D721Med (cell line): ENCODE results near the gene RCVRN.

Experiments
- DNase-seq: peaks from one replicate; pipeline ENCODE4 v3.0.0; 2011; ENCODE audit warnings: low spot score; ENCODE audit not compliant: insufficient read length
- FAIRE-seq: peaks from 2 replicates; lab custom pipeline; 2011; peaks lifted over from hg19 to GRCh38; lab: Jason Lieb, UNC
- TF ChIP-seq, protein P1 (sequence below): IDR thresholded peaks from 2 replicates; pipeline ENCODE4 v1.5.1; 2012; ENCODE audit warnings: mild to moderate bottlenecking, control low read depth; ENCODE audit not compliant: insufficient read depth; ENCODE audit errors: missing control alignments

The RCVRN gene

DNA sequence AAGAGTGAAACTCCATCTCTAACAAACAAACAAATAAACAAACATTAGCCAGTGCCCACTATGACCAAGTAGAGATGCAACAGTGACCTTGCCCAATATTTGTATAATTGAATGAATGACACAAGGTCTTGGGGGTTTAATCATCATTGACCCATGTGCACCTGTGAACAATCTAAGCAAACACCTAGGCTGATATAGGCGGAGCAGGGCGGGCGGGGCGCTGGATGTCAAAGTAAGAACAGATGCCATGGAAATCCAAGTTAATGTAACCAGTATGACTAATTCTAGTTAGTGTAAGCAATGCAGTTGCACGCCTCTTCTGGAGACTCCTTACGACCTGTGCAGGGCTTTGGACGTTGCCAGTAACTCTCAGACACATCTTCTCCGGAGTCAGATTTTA lies 17.6 kb downstream of the RCVRN start:
- DNase-seq (no peak), FAIRE-seq (no peak)
- TF ChIP-seq, protein P1, sequence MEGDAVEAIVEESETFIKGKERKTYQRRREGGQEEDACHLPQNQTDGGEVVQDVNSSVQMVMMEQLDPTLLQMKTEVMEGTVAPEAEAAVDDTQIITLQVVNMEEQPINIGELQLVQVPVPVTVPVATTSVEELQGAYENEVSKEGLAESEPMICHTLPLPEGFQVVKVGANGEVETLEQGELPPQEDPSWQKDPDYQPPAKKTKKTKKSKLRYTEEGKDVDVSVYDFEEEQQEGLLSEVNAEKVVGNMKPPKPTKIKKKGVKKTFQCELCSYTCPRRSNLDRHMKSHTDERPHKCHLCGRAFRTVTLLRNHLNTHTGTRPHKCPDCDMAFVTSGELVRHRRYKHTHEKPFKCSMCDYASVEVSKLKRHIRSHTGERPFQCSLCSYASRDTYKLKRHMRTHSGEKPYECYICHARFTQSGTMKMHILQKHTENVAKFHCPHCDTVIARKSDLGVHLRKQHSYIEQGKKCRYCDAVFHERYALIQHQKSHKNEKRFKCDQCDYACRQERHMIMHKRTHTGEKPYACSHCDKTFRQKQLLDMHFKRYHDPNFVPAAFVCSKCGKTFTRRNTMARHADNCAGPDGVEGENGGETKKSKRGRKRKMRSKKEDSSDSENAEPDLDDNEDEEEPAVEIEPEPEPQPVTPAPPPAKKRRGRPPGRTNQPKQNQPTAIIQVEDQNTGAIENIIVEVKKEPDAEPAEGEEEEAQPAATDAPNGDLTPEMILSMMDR, result no peak

DNA sequence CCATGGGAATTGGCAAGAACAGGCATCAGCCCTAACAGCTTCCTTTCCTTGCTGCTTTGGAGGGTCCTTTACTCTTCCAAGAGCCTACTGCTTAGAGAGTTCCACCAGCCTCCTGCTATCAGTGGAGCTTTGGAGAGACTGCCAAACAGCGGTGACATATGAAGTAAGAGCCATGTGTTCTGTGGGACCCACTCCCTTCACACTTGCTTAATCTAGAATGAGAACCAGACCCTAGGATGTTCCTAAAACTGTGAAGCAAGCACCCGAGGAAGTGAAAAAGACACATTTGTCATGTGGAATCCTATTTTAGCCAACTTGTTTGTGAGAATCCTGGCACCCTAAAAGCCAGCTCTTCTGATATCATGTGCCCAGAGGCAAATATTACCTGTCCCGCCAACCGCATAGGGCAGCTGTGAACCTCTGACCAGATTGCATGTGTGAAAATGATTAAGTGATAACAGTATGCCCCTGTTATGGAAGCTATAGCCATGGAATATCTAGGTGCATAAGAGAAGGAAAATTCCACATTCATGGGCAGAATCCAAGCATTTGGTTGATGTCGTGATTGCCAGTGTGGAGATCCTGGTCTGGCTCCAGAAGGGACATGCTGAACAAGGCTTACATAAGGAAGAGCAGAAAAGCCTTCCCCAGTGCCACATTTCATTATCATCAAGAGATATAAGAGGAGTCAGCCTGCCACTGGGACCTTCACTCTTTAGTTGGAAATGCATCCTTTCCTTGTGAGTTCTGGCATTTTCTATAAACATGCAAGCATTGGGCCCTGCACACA lies 18.7 kb downstream of the RCVRN start:
- DNase-seq (no peak), FAIRE-seq (no peak)
- TF ChIP-seq, protein P1, result no peak

DNA sequence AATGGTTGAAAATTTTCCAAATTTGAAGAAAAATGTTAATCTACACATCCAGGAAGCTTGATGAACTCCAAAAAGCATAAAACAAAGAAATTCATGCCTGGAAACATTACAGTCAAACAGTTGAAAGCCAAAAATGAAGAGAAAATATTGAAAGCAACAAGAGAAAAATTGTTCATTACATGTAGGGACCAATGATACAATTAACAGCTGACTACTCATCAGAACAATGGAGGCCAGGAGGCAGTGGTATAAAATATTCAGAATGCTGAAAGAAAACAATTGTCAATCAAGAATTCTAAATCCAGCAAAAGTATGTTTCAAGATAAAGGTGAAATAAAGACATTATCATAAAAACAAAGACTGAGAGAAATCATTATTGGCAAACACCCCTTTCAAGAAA lies 21.6 kb downstream of the RCVRN start:
- no peak for FAIRE-seq
- TF ChIP-seq, protein P1, result no peak
- DNase-seq, result no peak

DNA sequence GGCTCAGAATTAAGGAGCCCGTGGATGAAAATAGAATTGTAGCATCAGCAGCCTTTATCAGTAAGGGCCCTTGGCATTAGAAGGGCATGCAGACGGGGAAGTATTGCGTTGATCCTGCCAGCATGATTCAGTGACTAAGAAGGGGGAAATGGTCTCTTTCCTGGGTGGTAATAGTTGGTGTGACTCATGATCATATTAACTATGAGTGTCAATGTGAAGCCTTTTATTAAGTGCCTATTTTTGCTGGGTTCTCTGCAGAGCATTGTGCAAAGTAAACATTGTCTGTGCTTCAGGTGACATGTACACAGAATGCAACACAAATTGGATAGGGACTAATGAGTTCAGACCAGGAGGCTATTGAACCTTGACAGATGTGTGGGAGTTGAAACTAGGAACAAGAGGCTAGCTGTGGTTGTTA lies 24.5 kb downstream of the RCVRN start:
- DNase-seq (no peak), FAIRE-seq (no peak)
- TF ChIP-seq, protein P1, result no peak

DNA sequence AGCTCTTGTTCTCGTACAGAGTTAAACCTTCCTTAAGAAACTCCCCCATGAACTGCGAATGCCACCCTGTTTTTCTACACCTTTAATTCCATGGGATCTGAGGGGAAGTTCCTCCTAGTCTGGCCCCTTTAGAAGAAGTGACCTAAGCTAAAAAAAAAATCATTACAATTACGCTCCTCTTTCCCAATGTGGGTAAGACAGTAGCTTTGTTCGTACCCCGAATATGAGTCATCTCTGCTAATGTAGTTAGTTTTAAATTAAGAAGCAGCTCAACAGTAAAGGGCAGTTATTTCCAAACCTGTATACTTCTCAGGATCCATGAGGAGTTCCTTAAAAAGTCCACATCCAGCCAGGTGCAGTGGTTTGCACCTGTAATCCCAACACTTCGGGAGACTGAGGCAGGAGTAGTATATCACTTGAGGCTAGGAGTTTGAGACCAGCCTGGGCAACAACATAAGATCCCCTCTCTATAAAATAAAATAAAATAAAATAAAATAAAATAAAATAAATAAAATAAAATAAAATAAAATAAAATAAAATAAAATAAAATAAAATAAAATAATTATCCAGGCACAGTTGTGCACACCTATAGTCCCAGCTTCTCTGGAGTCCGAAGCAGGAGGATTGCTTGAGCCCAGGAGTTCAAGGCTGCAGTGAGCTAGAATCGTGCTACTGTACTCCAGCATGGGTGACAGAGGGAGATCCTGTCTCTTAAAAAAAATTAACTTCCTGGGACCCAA lies 26.1 kb downstream of the RCVRN start:
- TF ChIP-seq, protein P1, result no peak
- DNase-seq (no peak), FAIRE-seq (no peak)

DNA sequence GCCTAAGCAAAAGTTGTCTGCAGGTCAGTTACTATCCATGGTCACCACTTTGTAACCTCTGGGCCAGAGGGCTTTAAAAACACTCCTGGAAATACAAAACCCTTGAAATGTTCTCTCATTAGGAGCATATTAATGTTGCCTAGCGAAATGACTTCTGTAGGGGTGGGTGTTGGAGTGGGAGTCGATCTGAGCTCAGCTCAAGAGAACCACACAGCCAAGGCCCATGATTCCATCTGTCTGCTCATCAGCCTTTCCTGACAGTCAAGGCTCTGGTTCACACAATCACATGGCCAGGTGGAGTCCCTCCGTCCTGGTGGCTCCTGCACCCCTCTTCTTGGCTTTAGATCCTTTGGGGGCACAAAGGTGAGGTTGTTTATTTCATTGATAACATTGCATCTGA lies 26.7 kb downstream of the RCVRN start:
- TF ChIP-seq, protein P1, result no peak
- FAIRE-seq, result no peak
- no peak for DNase-seq

DNA sequence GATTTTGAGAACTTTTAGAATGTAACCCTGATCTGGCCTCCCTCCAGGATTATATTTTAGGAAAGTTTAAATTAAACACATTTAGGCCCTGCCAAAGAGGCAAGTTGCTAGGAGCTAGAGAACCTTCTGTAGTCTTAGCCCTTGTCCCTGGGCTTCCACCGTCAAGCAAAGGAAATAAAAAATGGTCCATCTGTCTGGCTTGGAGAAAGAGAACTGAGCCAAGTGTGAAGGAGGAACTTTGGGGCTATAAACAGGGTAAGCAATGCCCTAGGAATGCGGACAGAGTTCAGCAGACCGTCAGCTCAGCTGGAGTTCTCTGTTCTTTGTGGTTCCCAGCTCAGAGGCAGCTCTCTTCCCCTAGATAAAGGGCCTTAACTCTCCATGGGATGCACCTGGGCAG lies 29.6 kb downstream of the RCVRN start:
- TF ChIP-seq, protein P1, result no peak
- FAIRE-seq (no peak), DNase-seq (no peak)
